ENCODE measurements around the gene RIMKLA.

The RIMKLA gene

DNA sequence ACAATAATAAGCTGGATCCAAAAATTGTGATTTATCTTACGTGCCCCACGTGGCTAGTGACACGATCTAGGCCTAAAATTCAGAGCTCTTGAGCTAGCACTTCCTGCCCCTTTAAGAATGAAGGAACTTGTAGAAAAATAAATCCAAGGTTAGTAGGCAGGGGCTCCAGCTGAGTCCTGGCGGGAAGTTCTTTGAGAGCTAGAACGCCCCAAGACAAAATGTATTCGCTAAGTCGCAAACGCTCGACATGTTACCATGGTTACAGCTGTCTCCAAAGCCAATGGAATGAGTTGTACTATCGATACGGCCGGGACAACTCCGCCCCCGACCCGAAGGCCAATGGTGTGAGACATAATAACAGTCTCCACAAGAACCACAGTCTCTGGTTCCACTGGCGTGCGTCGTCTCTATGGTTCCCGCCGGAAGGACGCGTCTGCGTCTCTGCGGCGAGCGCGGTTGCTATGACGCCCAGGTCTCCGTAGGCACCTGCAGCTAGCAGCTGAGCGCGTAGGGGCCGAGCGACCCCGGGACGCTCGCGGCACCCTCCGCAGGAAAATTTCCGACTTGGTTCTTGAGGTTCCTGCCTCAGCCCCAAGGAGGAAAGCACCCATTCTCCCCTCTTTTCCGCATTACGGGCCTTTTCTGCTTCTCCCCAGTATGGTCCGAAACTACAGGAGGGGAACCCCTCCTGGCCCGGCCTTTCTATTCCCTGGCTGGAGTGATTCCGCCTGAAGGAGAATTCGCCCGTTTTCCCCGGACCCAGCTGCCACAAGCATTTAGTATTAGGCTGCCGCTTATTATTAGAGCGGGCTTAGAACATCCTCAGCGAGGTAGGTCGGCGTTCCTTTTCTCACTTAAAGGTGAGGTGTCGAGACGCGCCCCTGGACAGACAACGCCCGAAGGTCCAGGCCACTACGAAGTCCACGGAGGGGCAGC is 82.5 kb downstream of the RIMKLA start, which contains the start of gene CCDC30:
Gene CCDC30, plus strand, starts transcription at position 459 of the 936 bp plus-strand sequence. CDS start 17,266 bp downstream, outside the sequence.
- 0 out of 2 replicates have a peak within 1 kb of the TSS, but pooled peaks have one; percentile 14 for H3K27ac ChIP-seq
- ChIA-PET POLR2A (ENCODE audit: low non-redundant PET) (no interaction called here), CTCF (interaction anchor here (0.6 kb wide), 2 partner anchors 16 to 307 kb away, joined by 4 to 5 read pairs; no protein-coding TSS in a partner anchor)
- TF ChIP-seq, protein P1, sequence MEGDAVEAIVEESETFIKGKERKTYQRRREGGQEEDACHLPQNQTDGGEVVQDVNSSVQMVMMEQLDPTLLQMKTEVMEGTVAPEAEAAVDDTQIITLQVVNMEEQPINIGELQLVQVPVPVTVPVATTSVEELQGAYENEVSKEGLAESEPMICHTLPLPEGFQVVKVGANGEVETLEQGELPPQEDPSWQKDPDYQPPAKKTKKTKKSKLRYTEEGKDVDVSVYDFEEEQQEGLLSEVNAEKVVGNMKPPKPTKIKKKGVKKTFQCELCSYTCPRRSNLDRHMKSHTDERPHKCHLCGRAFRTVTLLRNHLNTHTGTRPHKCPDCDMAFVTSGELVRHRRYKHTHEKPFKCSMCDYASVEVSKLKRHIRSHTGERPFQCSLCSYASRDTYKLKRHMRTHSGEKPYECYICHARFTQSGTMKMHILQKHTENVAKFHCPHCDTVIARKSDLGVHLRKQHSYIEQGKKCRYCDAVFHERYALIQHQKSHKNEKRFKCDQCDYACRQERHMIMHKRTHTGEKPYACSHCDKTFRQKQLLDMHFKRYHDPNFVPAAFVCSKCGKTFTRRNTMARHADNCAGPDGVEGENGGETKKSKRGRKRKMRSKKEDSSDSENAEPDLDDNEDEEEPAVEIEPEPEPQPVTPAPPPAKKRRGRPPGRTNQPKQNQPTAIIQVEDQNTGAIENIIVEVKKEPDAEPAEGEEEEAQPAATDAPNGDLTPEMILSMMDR (conservative IDR thresholded peaks at IDR 0.05; ENCODE audit: low read depth), result no peak
- DNase-seq (ENCODE audit: low spot score), result peak; percentile 99

DNA sequence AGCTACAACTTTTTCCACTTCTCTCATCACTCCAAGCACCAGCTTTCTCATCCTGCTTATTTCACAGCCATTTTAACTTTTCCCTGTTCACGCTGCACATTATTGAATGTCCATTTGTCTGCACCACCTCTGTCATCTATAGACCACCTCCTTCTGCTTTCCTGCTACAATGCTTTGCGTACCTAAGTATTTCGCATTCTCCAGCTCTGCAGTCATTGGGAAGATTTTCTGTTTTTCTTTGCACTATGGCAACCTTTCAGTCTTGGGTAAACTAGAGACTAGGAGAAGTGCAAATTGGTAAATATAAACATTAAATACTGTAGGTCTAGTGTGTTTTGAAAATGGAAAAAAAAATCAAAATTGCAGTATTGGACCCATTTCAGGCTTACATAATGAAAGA is 83.3 kb downstream of the RIMKLA start:
- ChIA-PET CTCF (interaction anchor here (0.6 kb wide), 1 partner anchor 307 kb away, joined by 5 read pairs; no protein-coding TSS in a partner anchor), POLR2A (ENCODE audit: low non-redundant PET) (no interaction called here)
- H3K27ac ChIP-seq, result no peak overlapping the region
- TF ChIP-seq, protein P1 (conservative IDR thresholded peaks at IDR 0.05; ENCODE audit: low read depth), result no peak
- DNase-seq (ENCODE audit: low spot score), result no peak

DNA sequence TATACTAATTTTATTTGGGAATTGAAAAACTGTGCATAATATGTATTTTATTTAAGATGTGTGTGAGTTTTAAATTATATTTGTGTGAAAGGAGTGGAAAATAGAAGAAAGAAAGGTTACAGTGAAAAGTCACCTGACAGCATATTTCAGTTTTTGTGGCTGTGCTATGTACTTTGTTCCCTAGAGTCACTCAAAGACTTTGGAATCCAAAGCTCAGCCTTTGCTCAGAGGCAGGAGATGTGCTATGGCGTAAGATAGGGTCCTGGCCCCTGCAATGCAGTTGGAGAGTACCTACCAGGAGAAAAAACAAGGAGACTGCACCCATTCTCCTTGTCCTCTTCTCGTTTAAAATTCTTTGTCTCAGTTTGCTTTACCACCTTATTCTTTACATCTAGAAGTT is 85.4 kb downstream of the RIMKLA start:
- ChIA-PET CTCF (no interaction called here), POLR2A (ENCODE audit: low non-redundant PET) (no interaction called here)
- TF ChIP-seq, protein P1 (conservative IDR thresholded peaks at IDR 0.05; ENCODE audit: low read depth), result no peak
- no peak for DNase-seq (ENCODE audit: low spot score)
- no peak overlapping the region for H3K27ac ChIP-seq

DNA sequence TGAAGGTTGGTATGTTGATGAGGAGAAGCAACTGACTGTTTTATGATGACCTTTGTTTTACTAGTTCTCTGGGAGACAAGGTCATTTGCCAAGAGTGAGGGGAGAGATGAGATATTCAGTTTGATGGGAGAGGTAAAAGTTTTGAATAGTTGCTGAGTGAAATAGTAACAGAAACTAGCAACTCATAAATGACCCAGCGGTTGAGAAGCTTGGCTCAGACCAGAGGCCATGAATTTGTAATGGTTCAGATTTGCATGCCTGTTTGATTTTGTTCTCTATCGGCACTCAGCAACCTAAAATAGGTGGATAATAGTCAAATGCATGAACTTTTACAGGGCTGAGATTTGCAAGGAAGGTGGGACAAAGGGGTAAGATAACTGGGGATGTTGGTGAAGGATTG is 89.1 kb downstream of the RIMKLA start:
- ChIA-PET CTCF (no interaction called here), POLR2A (ENCODE audit: low non-redundant PET) (no interaction called here)
- H3K27ac ChIP-seq, result no peak overlapping the region
- no peak for DNase-seq (ENCODE audit: low spot score)
- TF ChIP-seq, protein P1 (conservative IDR thresholded peaks at IDR 0.05; ENCODE audit: low read depth), result no peak

All from RWPE1 (cell line).